ENCODE data around the gene MAPK1. TPM values are rescaled to one million over a fixed set of nuclear protein-coding genes. Genes with fewer than 3 reads are reported as not detected.
"Not testable (repeated sequence)": the region's sequence is repeated elsewhere in the genome, so short reads cannot be mapped to it uniquely, and the experiment has no call there.

MAPK1 gene
- total and polyA plus RNA-seq, 8 donors: 89.8 to 171 (median 104) TPM

- Histone ChIP-seq H3K27ac (peak overlapping the region in 1 of 2 donors; percentile 51), H3K36me3 (no peaks in the 10 kb centered on the region), H3K4me3 (no peak overlapping the region), H3K9me3 (no peaks in the 10 kb centered on the region), H3K4me1 (peaks cover 9 to 92% of the 10 kb centered on the region in 2 donors), H3K27me3 (no peaks in the 10 kb centered on the region)
- no peak for TF ChIP-seq CTCF (IDR thresholded peaks at IDR 0.05)
- no peak for ATAC-seq
- no peak for DNase-seq
- intact Hi-C loops (cut with DNase I): no loop called here
Observed at GRCh38 chr22:21855676-21856075, 11.8 kb downstream of the MAPK1 start.

- Histone ChIP-seq H3K9me3 (no peaks in the 10 kb centered on the region), H3K27me3 (no peaks in the 10 kb centered on the region), H3K4me3 (no peak overlapping the region), H3K4me1 (peaks cover 13 to 76% of the 10 kb centered on the region in 2 donors), H3K36me3 (no peaks in the 10 kb centered on the region), H3K27ac (peak overlapping the region in 1 of 2 donors; percentile 63)
- DNase-seq (no peak), ATAC-seq (no peak)
- TF ChIP-seq CTCF (IDR thresholded peaks at IDR 0.05): no peak
- intact Hi-C loops (cut with DNase I): no loop called here
Observed at GRCh38 chr22:21850660-21851059, 16.8 kb downstream of the MAPK1 start.

- Histone ChIP-seq H3K36me3 (no peaks in the 10 kb centered on the region), H3K4me1 (peaks cover 9 to 72% of the 10 kb centered on the region in 2 donors), H3K27me3 (no peaks in the 10 kb centered on the region), H3K9me3 (no peaks in the 10 kb centered on the region), H3K27ac (peak overlapping the region; percentile 63), H3K4me3 (no peak overlapping the region)
- intact Hi-C loops (cut with DNase I): no loop called here
- peak; percentile 70 for ATAC-seq
- no peak for DNase-seq
- TF ChIP-seq CTCF (IDR thresholded peaks at IDR 0.05): no peak
Observed at GRCh38 chr22:21849489-21849888, 18.0 kb downstream of the MAPK1 start.

GRCh38 chr22:21848057-21848456 lies 19.4 kb downstream of the MAPK1 start:
- H3K4me3 ChIP-seq; H3K9me3 ChIP-seq; H3K27me3 ChIP-seq; H3K36me3 ChIP-seq; ATAC-seq; intact Hi-C loops (cut with DNase I); DNase-seq; H3K27ac ChIP-seq: not testable (repeated sequence)
- peaks cover 9 to 65% of the 10 kb centered on the region in 2 donors for H3K4me1 ChIP-seq

- H3K4me1 ChIP-seq: peaks cover 9 to 48% of the 10 kb centered on the region in 2 donors
- DNase-seq: no peak
- H3K9me3 ChIP-seq: no peaks in the 10 kb centered on the region
- intact Hi-C loops (cut with DNase I): no loop called here
- no peaks in the 10 kb centered on the region for H3K36me3 ChIP-seq
- no peak for TF ChIP-seq CTCF (IDR thresholded peaks at IDR 0.05)
- peak overlapping the region in 1 of 2 donors; percentile 33 for H3K27ac ChIP-seq
- H3K4me3 ChIP-seq: no peak overlapping the region
- ATAC-seq: no peak
- no peaks in the 10 kb centered on the region for H3K27me3 ChIP-seq
Observed at GRCh38 chr22:21845558-21846453, 21.6 kb downstream of the MAPK1 start.

Measured in left lung (tissue), 10 donors.